Stimulated activated naive CD8-positive, alpha-beta T cell treated with anti-CD3 and anti-CD28 coated beads, Interleukin-15, amount 100 ng/mL, for 72 hours (primary cell): ENCODE results near the gene MBP.
"Not testable (repeated sequence)": the region's sequence is repeated elsewhere in the genome, so short reads cannot be mapped to it uniquely, and the experiment has no call there.

Experiments used
- ATAC-seq: fragments of 150-1000 bp; cut with Tn5 transposase; 2 replicates; pipeline ENCODE4 v1.10.0; 2021; ENCODE audit warnings: mild to moderate bottlenecking, moderate library complexity
- DNase-seq, 2 donors: peaks; one replicate each; pipeline ENCODE4 v3.0.0; 2021 to 2022
- H3K27ac Mint-ChIP-seq, 2 donors: one replicate each; pipeline ENCODE4 v1.8.0; 2022; ENCODE audit warnings: mild to moderate bottlenecking in 2 of 2, mixed read lengths in 2 of 2, moderate library complexity in 2 of 2
- H3K27me3 Mint-ChIP-seq: one replicate; pipeline ENCODE4 v1.8.0; 2022; ENCODE audit warnings: mixed read lengths
- H3K4me1 Mint-ChIP-seq: one replicate; pipeline ENCODE4 v1.8.0; 2022; ENCODE audit warnings: mild to moderate bottlenecking, mixed read lengths
- H3K4me3 Mint-ChIP-seq, 2 donors: one replicate each; pipeline ENCODE4 v1.8.0; 2022; ENCODE audit warnings: mild to moderate bottlenecking in 2 of 2, mixed read lengths in 2 of 2, moderate library complexity in 1 of 2
- H3K9me3 Mint-ChIP-seq, 2 donors: one replicate each; pipeline ENCODE4 v1.8.0; 2022; ENCODE audit warnings: mixed read lengths in 2 of 2

MBP gene

DNA sequence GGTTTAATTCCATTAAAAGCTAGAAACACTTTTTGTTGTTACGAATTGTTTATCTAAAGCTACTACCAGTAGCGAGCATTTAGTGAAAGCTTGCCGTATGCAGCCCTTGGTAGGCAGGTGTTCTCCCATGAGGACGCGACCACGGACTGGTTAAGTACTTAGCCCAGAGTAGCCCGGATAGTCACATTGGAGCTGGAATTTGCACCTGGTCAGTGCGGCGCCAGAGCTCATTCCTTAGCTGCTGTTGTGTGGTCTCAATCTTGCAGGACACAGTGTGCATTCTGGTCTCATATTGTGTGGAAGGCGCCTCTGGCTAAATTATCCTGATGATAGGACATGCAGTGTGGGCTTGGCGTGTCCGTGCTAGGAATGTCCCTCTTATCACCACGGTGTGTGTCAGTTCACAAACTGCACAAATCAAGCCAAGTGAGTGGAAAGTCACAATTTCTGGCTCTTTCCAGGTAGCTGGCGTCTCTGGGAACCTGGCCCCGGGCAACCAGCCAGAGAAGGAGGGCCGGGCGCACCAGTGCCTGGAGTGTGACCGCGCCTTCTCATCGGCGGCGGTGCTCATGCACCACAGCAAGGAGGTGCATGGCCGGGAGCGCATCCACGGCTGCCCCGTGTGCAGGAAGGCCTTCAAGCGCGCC is 176.9 kb downstream of the MBP start:
- peaks cover 6% of the 10 kb centered on the region for H3K4me1 Mint-ChIP-seq
- H3K9me3 Mint-ChIP-seq, result no peaks in the 10 kb centered on the region
- no peak for DNase-seq
- H3K27me3 Mint-ChIP-seq, result no peaks in the 10 kb centered on the region
- H3K27ac Mint-ChIP-seq, result no peak overlapping the region
- ATAC-seq, result peak; percentile 28
- H3K4me3 Mint-ChIP-seq, result no peak overlapping the region

DNA sequence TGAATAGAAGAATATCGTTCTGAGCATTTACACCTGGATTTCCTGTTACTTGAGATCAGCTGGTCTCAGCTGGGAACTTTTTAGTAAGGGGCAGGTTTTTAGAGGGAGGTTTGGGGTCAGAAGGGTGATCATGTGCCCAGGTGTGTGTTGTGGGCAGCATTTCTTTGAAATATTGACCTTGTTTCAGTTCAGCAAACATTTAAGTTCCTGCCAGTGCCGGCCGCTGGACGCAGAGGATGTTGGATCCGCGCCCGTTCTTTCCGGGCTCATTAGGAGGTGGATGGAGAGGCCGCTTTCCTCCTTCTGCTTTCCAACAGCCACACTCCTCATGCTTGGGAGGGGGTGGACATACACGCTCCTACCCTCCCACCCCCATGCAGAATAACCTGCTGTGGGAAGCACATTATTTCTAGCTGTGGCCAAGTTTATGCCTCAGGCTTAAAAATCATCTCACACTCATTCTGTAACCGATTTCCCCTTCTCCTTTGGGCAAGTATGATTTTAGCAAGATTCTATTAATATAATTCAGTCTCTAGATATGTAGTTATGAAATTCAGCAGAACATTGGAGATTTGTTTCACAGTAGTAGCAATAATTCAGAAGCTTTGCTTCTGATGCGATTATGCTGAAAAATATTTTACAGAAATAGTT is 178.9 kb downstream of the MBP start:
- ATAC-seq (no peak), DNase-seq (no peak)
- peak overlapping the region in 1 of 2 donors; percentile 62 for H3K27ac Mint-ChIP-seq
- no peaks in the 10 kb centered on the region for H3K27me3 Mint-ChIP-seq
- peaks cover 8% of the 10 kb centered on the region for H3K4me1 Mint-ChIP-seq
- H3K9me3 Mint-ChIP-seq, result no peaks in the 10 kb centered on the region
- no peak overlapping the region for H3K4me3 Mint-ChIP-seq

DNA sequence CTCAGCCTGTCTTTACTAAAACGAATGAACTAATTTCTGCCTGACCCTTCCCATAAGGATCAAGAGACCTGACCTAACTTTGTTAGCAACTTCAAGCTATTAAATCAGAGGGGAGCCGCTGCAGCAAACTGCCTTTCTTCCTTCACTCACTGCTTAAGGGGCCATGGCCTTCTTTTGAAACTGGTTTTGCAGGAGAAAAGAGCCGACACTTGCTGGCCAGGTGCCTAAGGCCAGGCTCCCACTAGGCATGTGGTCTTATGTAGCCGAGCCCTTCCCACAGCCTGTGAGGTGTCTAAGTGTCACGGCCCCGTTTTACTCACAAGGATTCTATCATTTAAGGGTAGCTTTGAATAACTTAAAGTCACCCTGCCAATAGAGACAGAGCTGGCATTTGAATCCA is 179.4 kb downstream of the MBP start:
- Mint-ChIP-seq H3K27me3 (no peaks in the 10 kb centered on the region), H3K27ac (no peak overlapping the region), H3K4me3 (no peak overlapping the region), H3K9me3 (no peaks in the 10 kb centered on the region), H3K4me1 (peaks cover 13% of the 10 kb centered on the region)
- DNase-seq (no peak), ATAC-seq (no peak)

DNA sequence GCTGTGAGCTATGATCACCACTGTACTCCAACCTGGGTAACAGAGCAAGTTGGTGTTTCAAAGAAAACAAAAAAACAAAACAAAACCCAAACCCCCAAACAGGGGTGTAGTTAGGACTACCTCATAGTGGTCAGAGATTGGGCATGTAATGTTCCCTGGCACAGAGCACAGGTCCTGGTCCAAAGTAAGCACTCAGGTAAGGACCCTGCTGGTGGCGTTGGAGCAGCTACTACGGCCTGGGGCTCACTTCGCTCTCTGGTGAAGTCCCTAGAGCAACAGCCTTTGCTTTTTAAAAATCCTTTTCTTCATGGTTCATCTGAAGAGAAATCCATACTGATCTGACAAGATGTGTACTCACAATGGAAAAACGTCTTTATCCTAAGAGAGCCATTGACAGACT is 179.8 kb downstream of the MBP start:
- no peaks in the 10 kb centered on the region for H3K9me3 Mint-ChIP-seq
- peaks cover 17% of the 10 kb centered on the region for H3K4me1 Mint-ChIP-seq
- H3K27me3 Mint-ChIP-seq, result no peaks in the 10 kb centered on the region
- DNase-seq (no peak), ATAC-seq (no peak)
- H3K4me3 Mint-ChIP-seq, result no peak overlapping the region
- H3K27ac Mint-ChIP-seq, result no peak overlapping the region

DNA sequence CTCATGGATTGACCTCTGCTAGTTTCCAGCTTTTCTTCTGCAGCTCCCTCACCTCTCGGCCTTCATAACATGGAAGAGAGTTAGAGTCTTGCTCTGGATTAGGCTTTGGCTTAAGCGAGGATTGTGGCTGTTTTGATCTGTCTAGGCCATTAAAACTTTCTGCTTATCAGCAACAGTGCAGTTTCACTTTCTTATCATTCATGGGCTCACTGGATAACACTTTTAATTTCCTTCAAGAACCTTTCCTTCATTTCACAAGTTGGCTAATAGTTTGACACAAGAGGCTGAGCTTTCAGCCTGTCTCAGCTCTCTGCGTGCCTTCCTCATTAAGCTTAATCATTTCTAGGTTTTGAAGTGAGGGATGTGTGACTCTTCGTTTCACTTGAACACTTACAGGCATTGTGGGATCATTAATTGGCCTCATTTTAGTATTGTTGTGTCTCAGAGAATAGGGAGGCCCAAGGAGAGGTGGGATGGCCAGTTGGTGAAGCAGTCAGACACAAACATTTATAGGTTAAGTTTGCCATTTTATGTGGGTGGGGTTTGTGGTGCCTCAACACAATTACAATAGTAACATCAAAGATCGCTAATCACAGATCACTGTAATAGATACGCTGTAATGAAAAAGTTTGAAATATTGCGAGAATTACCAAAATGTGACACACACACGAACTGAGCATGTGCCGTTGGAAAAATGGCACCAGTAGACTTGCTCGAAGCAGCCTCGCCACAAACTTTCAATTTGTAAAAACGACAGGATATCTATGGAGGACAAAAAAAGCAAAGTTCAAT is 180.9 kb downstream of the MBP start:
- no peaks in the 10 kb centered on the region for H3K9me3 Mint-ChIP-seq
- no peaks in the 10 kb centered on the region for H3K27me3 Mint-ChIP-seq
- peaks cover 17% of the 10 kb centered on the region for H3K4me1 Mint-ChIP-seq
- H3K27ac Mint-ChIP-seq, result no peak overlapping the region
- DNase-seq, result no peak
- H3K4me3 Mint-ChIP-seq, result no peak overlapping the region
- no peak for ATAC-seq

DNA sequence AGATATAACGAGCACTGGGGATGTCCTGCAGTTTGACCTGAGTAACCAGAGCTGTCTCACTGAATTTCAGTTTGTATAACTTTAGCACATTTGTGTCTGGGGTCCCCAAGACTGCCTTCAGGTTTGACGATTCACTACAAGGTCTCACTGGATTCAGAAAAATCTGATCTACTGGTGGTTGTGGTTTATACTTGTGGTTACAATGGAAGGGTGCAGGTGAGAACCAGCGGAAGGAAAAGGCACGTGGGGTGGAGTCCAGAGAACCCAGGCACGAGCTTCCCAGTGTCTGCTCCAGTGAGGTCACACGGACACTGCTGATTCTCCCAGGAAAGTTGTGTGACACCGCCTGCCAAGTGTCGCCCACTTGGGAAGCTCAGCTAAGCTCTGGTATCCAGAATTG is 184.2 kb downstream of the MBP start:
- Mint-ChIP-seq H3K27me3 (no peaks in the 10 kb centered on the region), H3K4me3 (no peak overlapping the region), H3K27ac (no peak overlapping the region), H3K9me3 (peaks cover 5 to 7% of the 10 kb centered on the region in 2 donors), H3K4me1 (peaks cover 24% of the 10 kb centered on the region)
- ATAC-seq (no peak), DNase-seq (no peak)

DNA sequence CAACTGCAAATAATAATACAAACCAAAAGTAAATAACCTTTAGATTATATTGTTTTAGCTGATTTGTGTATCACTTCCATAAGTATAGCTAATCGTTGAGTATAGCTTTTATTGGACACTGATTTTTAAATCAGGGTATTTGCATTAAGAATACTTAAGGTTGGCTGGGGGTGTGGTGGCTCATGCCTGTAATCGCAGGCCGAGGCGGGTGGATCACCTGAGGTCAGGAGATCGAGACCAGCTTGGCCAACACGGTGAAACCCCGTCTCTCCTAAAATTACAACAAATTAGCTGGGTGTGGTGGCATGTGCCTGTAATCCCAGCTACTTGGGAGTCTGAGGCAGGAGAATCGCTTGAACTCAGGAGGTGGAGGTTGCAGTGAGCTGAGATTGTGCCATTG is 188.2 kb downstream of the MBP start:
- H3K27ac Mint-ChIP-seq, result peak overlapping the region in 1 of 2 donors; percentile 27
- DNase-seq, H3K9me3 Mint-ChIP-seq, H3K4me3 Mint-ChIP-seq, H3K27me3 Mint-ChIP-seq, ATAC-seq: not testable (repeated sequence)
- H3K4me1 Mint-ChIP-seq, result peaks cover 24% of the 10 kb centered on the region

DNA sequence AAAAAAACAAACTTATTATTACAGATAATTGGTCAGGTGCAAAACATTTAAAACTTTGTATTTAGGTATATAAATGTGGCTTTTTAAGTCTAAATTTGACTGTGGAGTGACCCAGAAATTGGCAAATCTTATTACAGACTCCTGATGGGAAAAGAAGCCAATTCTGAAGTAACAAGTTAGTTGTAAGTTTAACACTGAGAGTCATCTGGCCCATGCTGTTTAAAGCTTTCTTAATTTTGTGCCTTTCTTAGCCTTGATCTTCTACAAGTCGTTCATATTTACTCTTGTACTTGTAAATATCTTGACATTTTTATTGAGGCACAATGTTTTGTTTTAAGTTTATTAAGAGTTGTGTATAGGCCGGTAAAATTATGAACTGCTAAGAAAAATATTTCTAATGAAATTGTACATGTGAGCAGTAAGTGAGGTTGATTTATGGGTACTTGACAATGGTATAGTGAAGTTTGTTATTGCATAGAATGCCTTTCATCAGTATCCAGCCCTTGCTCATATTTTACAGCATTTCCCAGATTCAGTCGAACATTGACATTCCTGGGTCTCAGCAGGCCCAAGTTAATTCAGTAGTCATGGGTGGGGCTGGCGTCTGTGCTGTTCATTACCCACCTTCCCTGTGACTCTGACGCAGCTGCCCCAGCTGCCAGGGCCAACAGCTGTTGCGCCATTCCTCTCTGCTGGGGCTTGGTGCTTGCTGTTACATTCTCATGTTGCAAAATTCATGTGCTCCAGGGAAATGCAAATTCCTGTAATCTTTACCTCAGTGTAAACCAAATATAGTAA is 188.8 kb downstream of the MBP start:
- Mint-ChIP-seq H3K27me3 (no peaks in the 10 kb centered on the region), H3K4me1 (peaks cover 23% of the 10 kb centered on the region), H3K27ac (no peak overlapping the region), H3K9me3 (peaks cover 5 to 7% of the 10 kb centered on the region in 2 donors), H3K4me3 (no peak overlapping the region)
- DNase-seq (no peak), ATAC-seq (no peak)

DNA sequence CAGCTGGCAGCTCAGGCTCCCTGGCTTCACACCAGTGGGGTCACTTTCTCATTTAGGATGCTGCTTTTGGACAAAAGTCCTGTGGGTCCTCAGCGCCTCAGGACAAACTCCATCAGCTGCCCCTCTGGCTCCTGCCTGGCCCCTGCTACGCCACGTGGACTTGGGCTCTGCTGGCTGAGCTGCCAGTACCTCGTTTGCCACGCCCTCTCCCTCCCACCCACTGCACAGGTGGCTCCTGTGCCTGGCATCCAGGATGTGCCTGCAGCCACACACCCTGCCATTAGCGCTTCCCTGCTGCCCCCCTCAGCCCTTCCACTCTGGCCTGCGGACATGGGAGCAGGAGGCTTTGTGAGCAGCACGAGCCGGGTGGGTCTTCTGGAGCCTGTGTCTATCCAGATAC is 191.3 kb downstream of the MBP start:
- no peak overlapping the region for H3K27ac Mint-ChIP-seq
- H3K4me1 Mint-ChIP-seq, result peaks cover 4% of the 10 kb centered on the region
- H3K4me3 Mint-ChIP-seq, result no peak overlapping the region
- peaks cover 4 to 5% of the 10 kb centered on the region in 2 donors for H3K9me3 Mint-ChIP-seq
- ATAC-seq (no peak), DNase-seq (no peak)
- no peaks in the 10 kb centered on the region for H3K27me3 Mint-ChIP-seq

DNA sequence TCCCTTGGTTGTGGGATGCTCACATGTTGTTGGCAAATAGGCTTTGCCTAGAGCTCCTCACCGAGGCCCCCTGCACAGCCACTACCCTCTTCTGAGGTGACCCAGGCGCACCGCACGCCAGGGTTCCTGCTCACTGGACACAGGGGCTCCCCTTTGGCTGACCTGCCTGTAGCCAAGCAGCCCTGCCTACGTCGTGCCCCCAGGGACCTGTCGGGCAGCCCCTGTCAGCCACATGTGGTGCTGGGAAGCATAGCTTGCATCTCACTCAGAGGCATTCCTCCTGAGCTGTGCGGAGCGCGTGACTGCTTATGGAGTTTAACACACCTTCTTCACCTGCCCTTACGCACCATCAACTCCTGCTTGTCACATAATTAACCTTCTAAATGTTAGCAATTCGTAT is 194.0 kb downstream of the MBP start:
- H3K9me3 Mint-ChIP-seq, result no peaks in the 10 kb centered on the region
- ATAC-seq, result no peak

DNA sequence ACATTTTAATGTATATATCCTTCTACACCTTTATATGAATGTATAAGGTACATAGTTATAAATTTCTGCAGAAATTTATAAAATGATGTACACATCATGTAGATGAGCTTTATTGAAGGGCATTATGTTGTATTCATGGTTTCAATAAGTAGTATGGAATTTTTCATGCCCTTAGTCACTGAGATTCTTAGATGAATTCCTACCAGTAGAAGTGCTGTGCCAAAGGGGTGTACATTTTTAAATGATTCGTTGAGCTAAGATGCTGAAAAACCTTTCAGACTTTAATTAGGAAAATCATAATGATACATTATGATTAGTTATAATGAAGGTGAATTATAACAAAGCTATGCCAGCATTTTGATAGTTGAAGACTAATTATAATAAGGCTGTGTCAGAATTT is 195.0 kb downstream of the MBP start:
- no peak overlapping the region for H3K4me3 Mint-ChIP-seq
- no peak overlapping the region for H3K27ac Mint-ChIP-seq
- no peak for DNase-seq
- no peaks in the 10 kb centered on the region for H3K4me1 Mint-ChIP-seq
- ATAC-seq, result no peak
- no peaks in the 10 kb centered on the region for H3K9me3 Mint-ChIP-seq
- H3K27me3 Mint-ChIP-seq, result no peaks in the 10 kb centered on the region

More for the DNA sequence above, 194.0 kb downstream of the MBP start:
- Mint-ChIP-seq H3K27ac (no peak overlapping the region), H3K4me3 (no peak overlapping the region), H3K4me1 (no peaks in the 10 kb centered on the region), H3K27me3 (no peaks in the 10 kb centered on the region)
- DNase-seq, result no peak

DNA sequence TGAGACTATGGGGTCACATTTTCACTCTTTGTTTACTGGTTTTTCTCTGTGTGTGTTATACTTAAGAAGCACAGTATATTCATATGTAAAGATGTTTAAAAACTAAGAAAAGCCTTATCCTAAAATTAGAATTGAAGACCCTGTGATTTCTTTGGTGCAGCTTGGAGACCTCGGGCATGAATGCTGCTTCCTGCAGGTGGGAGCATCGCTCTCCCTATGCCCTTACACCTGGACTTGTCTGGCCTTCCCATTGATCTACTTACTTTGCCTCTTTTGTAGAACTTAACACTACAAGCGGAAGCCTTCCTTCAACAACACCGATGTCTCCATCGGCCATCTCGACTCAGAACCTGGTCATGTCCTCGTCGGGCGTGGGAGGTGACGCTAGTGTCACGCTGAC is 195.7 kb downstream of the MBP start:
- Mint-ChIP-seq H3K4me1 (no peaks in the 10 kb centered on the region), H3K27ac (no peak overlapping the region), H3K4me3 (no peak overlapping the region), H3K27me3 (no peaks in the 10 kb centered on the region), H3K9me3 (no peaks in the 10 kb centered on the region)
- ATAC-seq (no peak), DNase-seq (no peak)

DNA sequence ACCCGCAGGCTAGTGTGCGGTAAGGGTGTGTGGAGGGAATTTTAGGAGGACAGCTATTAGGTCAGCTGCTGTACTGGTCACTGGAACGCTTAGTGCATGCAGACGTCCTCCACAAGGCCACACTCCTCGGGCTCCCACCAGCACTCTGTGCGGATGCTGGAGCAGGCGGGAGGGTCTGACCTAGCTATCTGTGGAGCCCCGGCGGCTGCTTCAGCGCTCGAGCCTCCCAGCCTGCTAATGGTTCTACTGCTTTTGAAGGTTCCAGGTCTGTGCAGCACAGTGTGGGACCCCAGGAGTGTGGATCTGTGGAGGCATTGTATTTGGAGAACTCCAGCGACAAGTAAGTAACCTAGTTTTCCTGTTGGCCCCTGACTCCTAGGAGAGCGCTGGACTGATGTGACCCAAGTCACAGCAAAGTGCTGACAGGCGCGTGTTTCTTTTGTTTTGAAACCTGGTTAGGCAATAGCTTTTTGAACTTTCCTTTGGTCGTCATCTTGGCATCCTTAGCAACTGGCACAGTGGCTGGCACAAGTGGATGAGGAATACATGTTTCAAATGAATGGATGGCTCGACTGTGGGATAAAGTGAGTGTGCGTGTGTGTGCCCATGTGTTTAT is 196.8 kb downstream of the MBP start:
- H3K27ac Mint-ChIP-seq, result no peak overlapping the region
- ATAC-seq (no peak), DNase-seq (no peak)
- H3K4me1 Mint-ChIP-seq, result no peaks in the 10 kb centered on the region
- no peak overlapping the region for H3K4me3 Mint-ChIP-seq
- no peaks in the 10 kb centered on the region for H3K27me3 Mint-ChIP-seq
- no peaks in the 10 kb centered on the region for H3K9me3 Mint-ChIP-seq

DNA sequence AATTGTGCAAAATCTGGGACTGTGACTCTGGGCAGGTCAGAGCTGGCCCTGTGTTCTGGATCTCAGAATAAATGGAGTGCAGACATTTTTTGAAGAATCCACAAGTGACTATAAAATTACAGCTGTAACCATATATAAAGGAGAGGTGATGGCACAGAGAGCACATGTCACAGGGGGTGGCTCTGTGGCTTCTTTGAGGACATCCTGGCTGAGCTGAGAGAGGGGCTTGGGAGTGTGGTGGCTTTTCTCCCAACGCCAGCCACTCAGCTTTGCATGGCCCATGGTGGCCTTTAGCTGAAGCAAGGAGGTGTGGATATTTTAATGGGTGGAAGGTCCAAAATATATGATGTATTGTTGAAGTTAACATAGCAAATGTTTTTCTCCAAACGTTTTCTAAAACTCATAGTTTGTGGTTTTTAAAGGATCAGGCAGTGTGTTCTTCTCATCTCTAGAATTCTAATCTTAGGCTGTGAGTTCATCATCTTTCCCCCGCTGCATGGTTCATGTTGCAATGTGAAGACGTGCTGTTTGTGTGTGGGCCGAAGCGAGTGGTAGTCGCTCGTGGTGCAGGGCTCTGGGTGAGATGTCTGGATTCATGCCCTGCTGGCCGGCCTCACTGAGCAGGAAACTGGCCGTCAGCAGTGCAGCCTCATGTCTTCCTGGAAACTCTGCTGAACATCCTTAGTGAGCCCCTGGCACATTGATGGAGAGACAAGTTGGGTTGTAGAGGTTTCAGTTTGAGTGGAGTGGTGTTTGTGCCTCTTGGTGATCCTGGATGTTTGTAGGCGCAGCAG is 200.4 kb downstream of the MBP start:
- Mint-ChIP-seq H3K27ac (no peak overlapping the region), H3K4me3 (no peak overlapping the region), H3K9me3 (no peaks in the 10 kb centered on the region), H3K27me3 (no peaks in the 10 kb centered on the region), H3K4me1 (no peaks in the 10 kb centered on the region)
- ATAC-seq (no peak), DNase-seq (no peak)

DNA sequence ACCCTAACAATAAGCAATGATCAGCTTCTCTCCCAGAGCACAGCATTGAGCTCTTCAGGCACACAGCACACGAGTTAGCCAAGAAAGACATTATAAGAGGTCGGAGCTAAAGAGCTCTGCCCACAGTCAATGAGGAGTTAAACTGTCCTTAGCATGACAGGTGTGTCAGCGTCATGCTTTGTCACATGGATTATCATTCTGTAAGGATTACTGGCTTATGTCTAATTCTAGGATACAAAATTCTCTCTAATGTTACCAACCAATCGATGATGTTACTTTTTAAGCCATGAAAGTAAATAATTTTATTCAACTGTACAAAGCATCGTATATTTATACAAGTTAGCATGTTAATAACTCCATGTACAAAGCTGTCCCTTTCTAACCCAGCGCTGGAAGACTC is 201.4 kb downstream of the MBP start:
- Mint-ChIP-seq H3K9me3 (no peaks in the 10 kb centered on the region), H3K27me3 (no peaks in the 10 kb centered on the region), H3K4me1 (no peaks in the 10 kb centered on the region), H3K4me3 (no peak overlapping the region), H3K27ac (no peak overlapping the region)
- DNase-seq, result no peak
- ATAC-seq, result no peak
